ENCODE results near the gene IFI27L2.
A peak's percentile ranks its signal among the peaks of the same experiment; 100 is the strongest.

The IFI27L2 gene

DNA sequence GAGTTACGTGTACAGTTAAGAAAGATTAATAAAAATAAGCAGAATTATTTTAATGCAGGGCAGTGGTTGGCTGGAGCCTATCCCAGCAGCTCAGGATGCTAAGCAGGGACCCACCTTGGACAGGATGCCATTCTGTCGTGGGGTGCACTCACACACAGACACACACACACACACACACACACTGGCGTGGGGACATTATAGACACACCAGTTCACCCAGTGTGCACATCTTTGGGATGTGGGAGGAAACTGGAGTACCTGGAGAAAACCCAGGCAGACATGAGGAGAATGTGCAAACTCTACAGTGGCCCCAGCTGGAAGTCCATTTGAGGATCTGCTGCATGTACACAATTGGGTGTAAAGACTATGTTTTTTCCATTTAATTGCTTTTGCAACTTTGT, 12.8 kb upstream of the IFI27L2 start:
- H3K4me3 ChIP-seq (ENCODE audit: low read depth, low read length): no peak overlapping the region
- TF ChIP-seq, protein P1, sequence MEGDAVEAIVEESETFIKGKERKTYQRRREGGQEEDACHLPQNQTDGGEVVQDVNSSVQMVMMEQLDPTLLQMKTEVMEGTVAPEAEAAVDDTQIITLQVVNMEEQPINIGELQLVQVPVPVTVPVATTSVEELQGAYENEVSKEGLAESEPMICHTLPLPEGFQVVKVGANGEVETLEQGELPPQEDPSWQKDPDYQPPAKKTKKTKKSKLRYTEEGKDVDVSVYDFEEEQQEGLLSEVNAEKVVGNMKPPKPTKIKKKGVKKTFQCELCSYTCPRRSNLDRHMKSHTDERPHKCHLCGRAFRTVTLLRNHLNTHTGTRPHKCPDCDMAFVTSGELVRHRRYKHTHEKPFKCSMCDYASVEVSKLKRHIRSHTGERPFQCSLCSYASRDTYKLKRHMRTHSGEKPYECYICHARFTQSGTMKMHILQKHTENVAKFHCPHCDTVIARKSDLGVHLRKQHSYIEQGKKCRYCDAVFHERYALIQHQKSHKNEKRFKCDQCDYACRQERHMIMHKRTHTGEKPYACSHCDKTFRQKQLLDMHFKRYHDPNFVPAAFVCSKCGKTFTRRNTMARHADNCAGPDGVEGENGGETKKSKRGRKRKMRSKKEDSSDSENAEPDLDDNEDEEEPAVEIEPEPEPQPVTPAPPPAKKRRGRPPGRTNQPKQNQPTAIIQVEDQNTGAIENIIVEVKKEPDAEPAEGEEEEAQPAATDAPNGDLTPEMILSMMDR (IDR thresholded peaks at IDR 0.05; ENCODE audit: borderline replicate concordance, insufficient read depth, low read depth, low read length): no peak

DNA sequence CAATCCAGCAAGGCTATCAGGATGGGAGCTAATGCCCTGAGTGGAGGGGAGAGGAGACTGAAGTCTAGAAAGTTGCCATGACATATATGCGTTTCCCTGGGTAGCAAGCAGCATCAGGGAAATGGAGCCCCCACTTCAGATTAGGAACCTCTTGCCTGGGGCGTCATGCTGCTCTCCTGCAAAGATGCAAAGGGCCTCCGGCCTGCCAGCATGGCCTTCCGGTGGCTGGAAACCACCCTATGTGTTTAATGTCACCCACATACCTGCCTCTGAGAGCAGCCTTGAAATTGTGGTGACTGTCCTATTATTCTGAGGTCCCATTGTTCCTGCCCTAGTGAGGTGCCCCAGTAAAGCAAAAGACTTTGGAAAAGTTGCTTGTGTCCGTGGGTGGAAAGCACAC, 10.0 kb upstream of the IFI27L2 start:
- H3K4me3 ChIP-seq (ENCODE audit: low read depth, low read length): no peak overlapping the region
- TF ChIP-seq, protein P1 (IDR thresholded peaks at IDR 0.05; ENCODE audit: borderline replicate concordance, insufficient read depth, low read depth, low read length): no peak

DNA sequence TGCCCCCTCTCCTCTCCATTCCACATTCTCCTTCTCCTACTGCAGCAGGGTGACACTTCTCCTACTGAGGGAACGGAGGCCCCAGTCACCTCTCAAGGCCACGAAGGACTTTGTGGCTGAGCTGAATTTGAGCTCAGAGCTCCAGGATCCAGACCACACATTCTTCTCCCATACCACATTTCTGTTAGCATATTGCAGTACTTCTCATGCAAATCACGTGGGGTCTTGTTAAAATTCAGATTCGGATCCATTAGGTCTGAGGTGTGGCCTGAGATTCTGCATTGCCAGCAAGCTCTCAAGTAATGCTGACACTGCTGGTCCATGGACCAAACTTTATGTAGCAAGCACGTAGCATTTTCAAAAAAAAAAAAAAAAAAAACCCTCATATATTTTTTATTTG, 9.6 kb upstream of the IFI27L2 start:
- H3K4me3 ChIP-seq (ENCODE audit: low read depth, low read length): no peak overlapping the region
- TF ChIP-seq, protein P1 (IDR thresholded peaks at IDR 0.05; ENCODE audit: borderline replicate concordance, insufficient read depth, low read depth, low read length): no peak

DNA sequence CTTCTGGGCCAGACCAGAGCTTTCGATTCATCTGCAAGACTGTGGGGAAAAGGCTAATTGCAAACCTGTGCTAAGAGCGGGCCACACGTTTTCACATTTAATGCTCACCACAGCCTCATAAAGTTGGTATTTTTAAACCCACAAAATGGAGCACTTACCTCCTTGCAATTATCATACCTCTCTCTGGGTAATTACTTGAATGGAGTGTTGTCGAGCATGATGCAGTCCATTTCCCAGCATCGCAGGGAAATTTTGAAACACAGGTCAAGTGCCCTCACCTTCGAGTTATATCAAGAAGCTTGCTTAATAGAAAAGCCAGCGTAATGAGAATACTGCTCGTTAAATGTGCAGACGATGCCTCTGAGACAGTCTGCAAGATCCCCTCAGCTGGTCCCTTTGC, 8.8 kb upstream of the IFI27L2 start:
- H3K4me3 ChIP-seq (ENCODE audit: low read depth, low read length): no peak overlapping the region
- TF ChIP-seq, protein P1 (IDR thresholded peaks at IDR 0.05; ENCODE audit: borderline replicate concordance, insufficient read depth, low read depth, low read length): no peak

DNA sequence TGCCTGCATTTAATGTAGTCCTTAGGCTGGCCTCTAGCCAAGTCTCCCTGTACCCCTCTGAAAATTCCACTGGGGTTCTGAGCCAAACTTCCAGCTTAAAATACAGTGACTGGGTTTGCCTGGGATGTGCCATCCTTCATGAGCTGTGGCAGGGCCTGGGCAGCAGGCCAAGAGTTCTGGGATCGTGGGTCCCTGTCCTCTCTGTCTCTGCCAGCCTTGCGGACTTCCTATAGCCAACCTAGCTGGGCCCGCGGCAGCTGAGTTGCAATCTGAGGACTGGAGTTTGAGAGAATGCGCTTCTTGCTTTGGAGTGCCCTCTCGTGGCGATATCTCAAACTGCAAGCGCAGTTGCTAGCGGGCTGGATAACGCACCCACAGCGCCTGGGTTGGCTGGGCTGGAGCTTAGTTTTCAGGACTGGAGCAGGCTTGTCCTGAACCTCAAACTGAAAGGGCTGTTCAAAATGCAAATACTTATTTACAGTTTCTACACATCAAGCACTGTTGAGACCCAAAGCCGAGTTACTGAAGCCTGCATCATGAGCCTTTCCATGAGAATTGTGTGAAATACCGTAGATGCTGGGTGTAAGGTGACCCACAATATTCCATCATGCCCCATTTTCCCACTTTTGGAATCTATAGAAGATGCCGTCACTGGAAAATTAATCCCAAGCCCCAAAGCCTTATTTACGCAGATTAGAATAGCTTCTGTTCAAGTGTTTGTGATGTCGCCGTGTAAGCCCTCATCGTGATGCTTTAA, 7.3 kb upstream of the IFI27L2 start:
- TF ChIP-seq, protein P1 (IDR thresholded peaks at IDR 0.05; ENCODE audit: borderline replicate concordance, insufficient read depth, low read depth, low read length): peak; percentile 92
- no peak overlapping the region for H3K4me3 ChIP-seq (ENCODE audit: low read depth, low read length)

DNA sequence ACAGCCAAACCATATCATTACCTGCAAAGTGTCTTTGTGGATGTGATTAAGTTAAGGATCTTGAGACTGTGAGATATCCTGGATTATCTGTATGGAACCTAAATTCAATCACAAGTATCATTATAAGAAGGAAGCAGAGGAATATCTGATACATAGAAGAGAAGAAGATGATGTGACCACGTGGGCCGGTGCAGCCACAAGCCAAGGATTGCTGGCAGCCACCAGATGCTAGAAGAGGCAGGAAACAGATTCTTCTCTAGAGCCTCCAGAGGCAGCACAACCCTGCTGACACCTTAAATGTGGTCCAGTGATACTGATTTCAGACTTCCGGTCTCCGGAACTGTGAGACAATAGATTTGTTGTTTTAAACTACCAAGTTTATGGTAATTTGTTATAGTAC, 6.1 kb upstream of the IFI27L2 start:
- TF ChIP-seq, protein P1 (IDR thresholded peaks at IDR 0.05; ENCODE audit: borderline replicate concordance, insufficient read depth, low read depth, low read length): no peak
- H3K4me3 ChIP-seq (ENCODE audit: low read depth, low read length): no peak overlapping the region

DNA sequence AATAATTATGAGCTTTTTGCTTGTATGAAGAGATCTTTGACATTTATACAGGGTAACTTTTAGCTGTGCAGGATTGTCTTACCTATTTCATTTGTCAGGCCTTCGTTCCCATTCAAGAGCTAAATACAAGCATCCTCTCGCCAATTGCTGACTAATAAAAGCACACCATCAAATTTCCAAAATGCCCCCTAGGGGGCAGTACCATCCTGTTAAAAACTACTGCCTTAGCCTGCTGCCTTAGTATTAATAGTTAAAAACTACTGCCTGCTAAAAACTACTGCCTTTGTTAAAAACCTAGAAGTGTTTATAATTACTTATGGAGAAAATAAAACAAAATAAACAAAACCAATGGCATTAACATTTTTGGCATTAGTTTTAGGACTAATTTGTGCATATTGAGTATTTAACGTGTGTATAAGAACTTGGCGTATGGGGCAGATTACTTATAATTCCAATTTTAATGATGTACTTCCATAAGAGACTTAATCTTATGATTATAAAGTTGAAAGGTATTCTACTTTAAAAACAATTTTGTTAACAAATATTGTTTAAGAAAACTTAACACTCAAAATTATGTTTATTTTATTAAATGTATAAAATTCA, 3.0 kb upstream of the IFI27L2 start:
- TF ChIP-seq, protein P1 (IDR thresholded peaks at IDR 0.05; ENCODE audit: borderline replicate concordance, insufficient read depth, low read depth, low read length): peak; percentile 48; the same call in 1 of the 2 replicates

More for the DNA sequence above, 3.0 kb upstream of the IFI27L2 start:
- no peak overlapping the region for H3K4me3 ChIP-seq (ENCODE audit: low read depth, low read length)

Data from GM12875 (cell line).